Thoracic aorta (tissue), 2 donors: Measurements from ENCODE around the gene SGIP1. TPM values are rescaled to one million over a fixed set of nuclear protein-coding genes. Genes with fewer than 3 reads are reported as not detected.

Experiments used
- ATAC-seq: fragments of 150-250 bp; one replicate; pipeline ENCODE4 v1.8.0; 2017; ENCODE audit warnings: low read depth; ENCODE audit not compliant: insufficient number of reproducible peaks, low FRiP score
- DNase-seq: peaks from one replicate; pipeline ENCODE4 v3.0.0-alpha.2; 2020; ENCODE audit warnings: low spot score
- H3K27ac ChIP-seq, 2 donors: fragments of 200-600 bp; sonication (generic); 1 replicate in 1 of 2; 2 replicates in 1 of 2; pipeline ENCODE4 v1.5.1; 2016; ENCODE audit warnings: mild to moderate bottlenecking in 2 of 2, moderate library complexity in 2 of 2
- H3K27me3 ChIP-seq: fragments of 200-600 bp; sonication (generic); replicated peaks from 2 replicates; pipeline ENCODE4 v1.6.0; 2016; ENCODE audit warnings: mild to moderate bottlenecking; ENCODE audit not compliant: insufficient read depth
- H3K36me3 ChIP-seq: fragments of 200-600 bp; sonication (generic); one replicate; pipeline ENCODE4 v1.5.1; 2016
- H3K4me1 ChIP-seq, 2 donors: fragments of 200-600 bp; sonication (generic); 1 replicate in 1 of 2; 2 replicates in 1 of 2; pipeline versions ENCODE4 v1.5.1 to v1.6.0; 2016; ENCODE audit warnings: low read depth in 2 of 2, mild to moderate bottlenecking in 1 of 2; ENCODE audit not compliant: control insufficient read depth in 1 of 2
- H3K4me3 ChIP-seq: fragments of 200-600 bp; sonication (generic); 2 replicates; pipeline ENCODE4 v1.5.1; 2016; ENCODE audit warnings: mild to moderate bottlenecking
- H3K9me3 ChIP-seq: fragments of 200-600 bp; sonication (generic); 2 replicates; pipeline ENCODE4 v1.5.1; 2016
- CTCF ChIP-seq: fragments of 200-600 bp; sonication (generic); IDR thresholded peaks from one replicate; pipeline ENCODE4 v1.5.1; 2019; ENCODE audit warnings: antibody characterized with exemption
- total RNA-seq, 2 donors: library from RNA; depleted of rRNA; stranded (reverse); fragments of >200 nt; gene quantifications; one replicate each; pipeline versions ENCODE4 v1.1.0 to v1.2.3, GENCODE V29; 2016

SGIP1 gene
- total RNA-seq, 2 donors from 2014 or later = 47.4 to 116 TPM

GRCh38 chr1:66519992-66520391 is 14.0 kb upstream of the SGIP1 start:
- DNase-seq (no peak), ATAC-seq (no peak)
- H3K4me1 ChIP-seq = no peaks in the 10 kb centered on the region
- no peak overlapping the region for H3K27ac ChIP-seq
- H3K4me3 ChIP-seq = no peak overlapping the region
- no peak for TF ChIP-seq CTCF
- no peaks in the 10 kb centered on the region for H3K9me3 ChIP-seq
- no peaks in the 10 kb centered on the region for H3K27me3 ChIP-seq
- H3K36me3 ChIP-seq = no peaks in the 10 kb centered on the region

- no peak for ATAC-seq
Observed at GRCh38 chr1:66520655-66521054, 13.3 kb upstream of the SGIP1 start.

GRCh38 chr1:66521721-66522365 is 12.1 kb upstream of the SGIP1 start:
- Histone ChIP-seq H3K36me3 (no peaks in the 10 kb centered on the region), H3K9me3 (no peaks in the 10 kb centered on the region), H3K27ac (no peak overlapping the region), H3K27me3 (no peaks in the 10 kb centered on the region), H3K4me3 (no peak overlapping the region), H3K4me1 (no peaks in the 10 kb centered on the region)
- TF ChIP-seq CTCF = no peak
- DNase-seq = no peak
- ATAC-seq = no peak

More at GRCh38 chr1:66520655-66521054, 13.3 kb upstream of the SGIP1 start:
- no peak for DNase-seq
- no peaks in the 10 kb centered on the region for H3K4me1 ChIP-seq
- no peak for TF ChIP-seq CTCF
- H3K4me3 ChIP-seq = no peak overlapping the region
- H3K9me3 ChIP-seq = no peaks in the 10 kb centered on the region
- H3K27ac ChIP-seq = no peak overlapping the region
- H3K36me3 ChIP-seq = no peaks in the 10 kb centered on the region
- H3K27me3 ChIP-seq = no peaks in the 10 kb centered on the region

- DNase-seq (no peak), ATAC-seq (no peak)
- TF ChIP-seq CTCF = no peak
- Histone ChIP-seq H3K4me3 (no peak overlapping the region), H3K4me1 (no peaks in the 10 kb centered on the region), H3K36me3 (no peaks in the 10 kb centered on the region), H3K27ac (no peak overlapping the region), H3K27me3 (no peaks in the 10 kb centered on the region), H3K9me3 (no peaks in the 10 kb centered on the region)
Observed at GRCh38 chr1:66523562-66523961, 10.4 kb upstream of the SGIP1 start.

GRCh38 chr1:66525086-66525485 is 8.9 kb upstream of the SGIP1 start:
- ATAC-seq = no peak

More at GRCh38 chr1:66525086-66525485, 8.9 kb upstream of the SGIP1 start:
- no peaks in the 10 kb centered on the region for H3K36me3 ChIP-seq
- H3K27me3 ChIP-seq = no peaks in the 10 kb centered on the region
- no peak for TF ChIP-seq CTCF
- no peak overlapping the region for H3K27ac ChIP-seq
- H3K4me3 ChIP-seq = no peak overlapping the region
- DNase-seq = no peak
- no peaks in the 10 kb centered on the region for H3K9me3 ChIP-seq
- no peaks in the 10 kb centered on the region for H3K4me1 ChIP-seq
